Fibroblast of skin of right quadriceps (primary cell): Measurements from ENCODE around the gene AKAP6.
"Not testable (repeated sequence)": the region's sequence is repeated elsewhere in the genome, so short reads cannot be mapped to it uniquely, and the experiment has no call there.

Experiments
- DNase-seq: peaks from one replicate; pipeline ENCODE4 v3.0.0-alpha.2; 2013

Gene AKAP6

GRCh38 chr14:32453857-32454810, 125.0 kb downstream of the AKAP6 start:
- DNase-seq = peak; percentile 56

GRCh38 chr14:32457213-32457920, 128.3 kb downstream of the AKAP6 start:
- DNase-seq = peak; percentile 81

GRCh38 chr14:32458720-32459119, 129.6 kb downstream of the AKAP6 start:
- DNase-seq = no peak

- no peak for DNase-seq
These were observed 131.2 kb downstream of the AKAP6 start for GRCh38 chr14:32460267-32460666.

GRCh38 chr14:32462553-32462952, 133.5 kb downstream of the AKAP6 start:
- not testable (repeated sequence) for DNase-seq

- DNase-seq = peak; percentile 85
These were observed 139.9 kb downstream of the AKAP6 start for GRCh38 chr14:32468955-32469354.

GRCh38 chr14:32469388-32470160, 140.5 kb downstream of the AKAP6 start:
- peak; percentile 62 for DNase-seq

- peak; percentile 27 for DNase-seq
These were observed 141.1 kb downstream of the AKAP6 start for GRCh38 chr14:32470161-32470715.

GRCh38 chr14:32471181-32471580, 142.1 kb downstream of the AKAP6 start:
- no peak for DNase-seq

- DNase-seq = no peak
These were observed 143.0 kb downstream of the AKAP6 start for GRCh38 chr14:32472076-32472475.

GRCh38 chr14:32472512-32473463, 143.7 kb downstream of the AKAP6 start:
- peak; percentile 92 for DNase-seq

GRCh38 chr14:32473464-32473855, 144.4 kb downstream of the AKAP6 start:
- peak; percentile 80 for DNase-seq

GRCh38 chr14:32474478-32475195, 145.5 kb downstream of the AKAP6 start:
- DNase-seq = peak; percentile 35

GRCh38 chr14:32476532-32476931, 147.4 kb downstream of the AKAP6 start:
- no peak for DNase-seq

- DNase-seq = no peak
These were observed 148.3 kb downstream of the AKAP6 start for GRCh38 chr14:32477396-32477795.

GRCh38 chr14:32478050-32478449, 149.0 kb downstream of the AKAP6 start:
- DNase-seq = peak; percentile 85

- peak; percentile 79 for DNase-seq
These were observed 151.2 kb downstream of the AKAP6 start for GRCh38 chr14:32480337-32480736.

GRCh38 chr14:32481707-32482106, 152.6 kb downstream of the AKAP6 start:
- DNase-seq = no peak

GRCh38 chr14:32491416-32492016, 162.4 kb downstream of the AKAP6 start:
- DNase-seq = peak; percentile 30

- peak; percentile 15 for DNase-seq
These were observed 163.4 kb downstream of the AKAP6 start for GRCh38 chr14:32492457-32492856.
